Colonic mucosa (tissue), 4 donors: Measurements from ENCODE around the gene SSBP4. TPM values are rescaled to one million over a fixed set of nuclear protein-coding genes. Genes with fewer than 3 reads are reported as not detected.

Experiments used
- DNase-seq: peaks from one replicate; pipeline ENCODE4 v3.0.0-alpha.2; 2020
- H3K27ac ChIP-seq: fragments of 200-600 bp; one replicate; pipeline ENCODE4 v1.8.0; 2021
- H3K27me3 ChIP-seq: fragments of 200-600 bp; one replicate; pipeline ENCODE4 v1.8.0; 2021
- H3K36me3 ChIP-seq: fragments of 200-600 bp; one replicate; pipeline ENCODE4 v1.8.0; 2021
- H3K4me1 ChIP-seq: fragments of 200-600 bp; one replicate; pipeline ENCODE4 v1.8.0; 2021; ENCODE audit warnings: mild to moderate bottlenecking
- H3K4me3 ChIP-seq: fragments of 200-600 bp; one replicate; pipeline ENCODE4 v1.8.0; 2021
- H3K9ac ChIP-seq, 2 donors: one replicate each; pipeline ENCODE4 v1.7.0; 2013; ENCODE audit warnings: control low read depth in 2 of 2, low read depth in 2 of 2, low read length in 2 of 2
- H3K9me3 ChIP-seq: fragments of 200-600 bp; one replicate; pipeline ENCODE4 v1.8.0; 2021
- intact Hi-C: fragments of 100-400 bp; cut with DNase I; formaldehyde crosslinking; loops from one replicate; pipeline ENCODE4 v1.14.1; 2022
- total RNA-seq, 2 donors: library from RNA; stranded (reverse); fragmentation: NEBNext Ultra II Directional in 1 of 2; extraction: Animal tissue kit (Norgen Biotek cat#: 25700) in 1 of 2; gene quantifications; one replicate each; pipeline ENCODE4 v1.2.1, GENCODE V29; 2021
- TF ChIP-seq, protein P1 (sequence below): fragments of 200-600 bp; IDR thresholded peaks from one replicate; pipeline ENCODE4 v1.8.0; 2022; ENCODE audit warnings: antibody characterized with exemption, mild to moderate bottlenecking
- donor health status: healthy.
- donor health status: DM: no; HTN: no; CAD: no.
- donor health status: DM: no; HTN: no; CAD: no.

SSBP4 gene
- total RNA-seq, 2 donors from 2014 or later: 40.1 to 77.3 TPM

DNA sequence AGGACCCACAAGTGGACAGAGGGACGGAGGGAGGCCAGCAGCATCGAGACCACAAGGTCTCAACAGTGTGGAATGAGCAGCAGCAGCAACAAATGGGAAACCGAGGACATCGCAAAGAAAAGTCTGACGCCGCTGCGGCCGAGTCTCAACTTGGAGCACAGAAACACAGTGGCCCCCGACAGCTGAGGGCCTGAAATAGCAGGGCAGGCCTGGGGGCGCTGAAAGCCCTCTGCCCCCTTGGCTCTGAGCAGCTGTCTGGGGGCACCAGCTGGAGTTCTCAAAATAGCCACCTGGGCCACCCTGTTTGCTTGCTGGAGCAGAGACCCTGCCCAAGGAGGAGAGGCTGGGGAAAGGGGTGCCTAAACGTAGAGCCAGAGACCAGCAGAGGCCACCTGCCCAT lies 24.6 kb downstream of the SSBP4 start:
- Histone ChIP-seq H3K4me1 (peaks cover 6% of the 10 kb centered on the region), H3K36me3 (no peaks in the 10 kb centered on the region), H3K27ac (no peak overlapping the region), H3K9ac (no peak overlapping the region), H3K4me3 (no peak overlapping the region), H3K9me3 (no peaks in the 10 kb centered on the region), H3K27me3 (no peaks in the 10 kb centered on the region)
- TF ChIP-seq, protein P1, sequence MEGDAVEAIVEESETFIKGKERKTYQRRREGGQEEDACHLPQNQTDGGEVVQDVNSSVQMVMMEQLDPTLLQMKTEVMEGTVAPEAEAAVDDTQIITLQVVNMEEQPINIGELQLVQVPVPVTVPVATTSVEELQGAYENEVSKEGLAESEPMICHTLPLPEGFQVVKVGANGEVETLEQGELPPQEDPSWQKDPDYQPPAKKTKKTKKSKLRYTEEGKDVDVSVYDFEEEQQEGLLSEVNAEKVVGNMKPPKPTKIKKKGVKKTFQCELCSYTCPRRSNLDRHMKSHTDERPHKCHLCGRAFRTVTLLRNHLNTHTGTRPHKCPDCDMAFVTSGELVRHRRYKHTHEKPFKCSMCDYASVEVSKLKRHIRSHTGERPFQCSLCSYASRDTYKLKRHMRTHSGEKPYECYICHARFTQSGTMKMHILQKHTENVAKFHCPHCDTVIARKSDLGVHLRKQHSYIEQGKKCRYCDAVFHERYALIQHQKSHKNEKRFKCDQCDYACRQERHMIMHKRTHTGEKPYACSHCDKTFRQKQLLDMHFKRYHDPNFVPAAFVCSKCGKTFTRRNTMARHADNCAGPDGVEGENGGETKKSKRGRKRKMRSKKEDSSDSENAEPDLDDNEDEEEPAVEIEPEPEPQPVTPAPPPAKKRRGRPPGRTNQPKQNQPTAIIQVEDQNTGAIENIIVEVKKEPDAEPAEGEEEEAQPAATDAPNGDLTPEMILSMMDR: no peak
- intact Hi-C loops: no loop called here
- no peak for DNase-seq

DNA sequence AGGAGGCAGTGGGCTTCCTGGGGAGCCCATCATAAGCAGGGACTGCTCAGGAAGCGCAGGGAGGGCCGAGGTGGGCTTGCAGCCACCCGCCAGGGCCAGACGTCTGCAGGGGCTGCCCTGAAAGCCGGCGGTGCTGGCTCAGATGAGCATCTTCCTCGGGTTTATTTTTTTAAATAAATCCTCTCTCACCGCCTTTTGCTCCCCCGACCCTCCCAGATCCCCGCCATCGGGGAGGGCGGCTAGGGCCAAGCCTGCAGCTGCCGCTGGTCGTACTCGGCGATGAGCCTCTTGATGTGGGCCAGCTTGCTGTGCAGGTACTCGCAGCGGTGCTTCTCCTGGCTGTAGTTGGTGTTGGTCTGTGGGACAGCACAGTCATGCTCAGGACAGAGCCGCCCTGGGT lies 25.3 kb downstream of the SSBP4 start:
- no peaks in the 10 kb centered on the region for H3K9me3 ChIP-seq
- DNase-seq: no peak
- no peaks in the 10 kb centered on the region for H3K36me3 ChIP-seq
- H3K9ac ChIP-seq: no peak overlapping the region
- no peaks in the 10 kb centered on the region for H3K27me3 ChIP-seq
- peaks cover 6% of the 10 kb centered on the region for H3K4me1 ChIP-seq
- TF ChIP-seq, protein P1: no peak
- intact Hi-C loops: no loop called here
- H3K4me3 ChIP-seq: no peak overlapping the region
- no peak overlapping the region for H3K27ac ChIP-seq

DNA sequence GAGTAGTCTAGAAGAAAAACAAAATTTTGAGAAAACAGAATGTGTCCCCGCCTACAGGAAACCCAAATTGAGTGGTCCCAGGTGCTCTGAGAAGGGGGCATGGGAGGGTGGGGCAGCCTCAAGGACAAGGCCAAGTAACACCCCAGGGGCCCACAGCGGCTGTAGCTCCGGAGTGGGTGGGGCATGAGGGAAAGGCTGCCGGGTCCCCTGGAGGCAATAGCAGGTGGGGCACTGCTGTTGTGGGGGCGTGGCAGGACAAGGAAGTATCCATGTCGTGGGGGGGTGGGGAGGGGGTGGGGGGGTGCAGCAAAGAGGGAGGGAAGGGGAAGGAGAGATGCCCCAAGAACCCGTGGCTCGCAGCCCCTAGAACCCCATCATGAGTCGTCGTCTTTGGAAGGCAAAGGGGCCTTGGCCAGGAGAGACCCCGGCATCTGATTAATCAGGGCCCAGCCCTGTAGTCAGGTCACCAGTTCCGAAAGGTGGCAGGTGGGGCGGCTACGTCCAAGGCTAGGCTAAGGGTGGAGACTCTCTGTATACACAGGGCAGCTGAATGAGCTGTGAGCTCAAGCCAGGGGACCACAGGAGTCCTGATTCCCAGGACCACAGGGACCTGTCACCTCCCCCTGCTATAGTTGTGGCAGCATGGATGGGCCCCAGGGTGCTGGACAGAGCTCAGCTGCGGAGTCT lies 26.2 kb downstream of the SSBP4 start:
- intact Hi-C loops: no loop called here
- TF ChIP-seq, protein P1: no peak
- no peaks in the 10 kb centered on the region for H3K9me3 ChIP-seq
- DNase-seq: peak; percentile 64
- no peak overlapping the region for H3K27ac ChIP-seq
- H3K27me3 ChIP-seq: no peaks in the 10 kb centered on the region
- H3K36me3 ChIP-seq: peaks cover 6% of the 10 kb centered on the region
- H3K9ac ChIP-seq: no peak overlapping the region
- H3K4me3 ChIP-seq: no peak overlapping the region
- H3K4me1 ChIP-seq: peaks cover 6% of the 10 kb centered on the region

DNA sequence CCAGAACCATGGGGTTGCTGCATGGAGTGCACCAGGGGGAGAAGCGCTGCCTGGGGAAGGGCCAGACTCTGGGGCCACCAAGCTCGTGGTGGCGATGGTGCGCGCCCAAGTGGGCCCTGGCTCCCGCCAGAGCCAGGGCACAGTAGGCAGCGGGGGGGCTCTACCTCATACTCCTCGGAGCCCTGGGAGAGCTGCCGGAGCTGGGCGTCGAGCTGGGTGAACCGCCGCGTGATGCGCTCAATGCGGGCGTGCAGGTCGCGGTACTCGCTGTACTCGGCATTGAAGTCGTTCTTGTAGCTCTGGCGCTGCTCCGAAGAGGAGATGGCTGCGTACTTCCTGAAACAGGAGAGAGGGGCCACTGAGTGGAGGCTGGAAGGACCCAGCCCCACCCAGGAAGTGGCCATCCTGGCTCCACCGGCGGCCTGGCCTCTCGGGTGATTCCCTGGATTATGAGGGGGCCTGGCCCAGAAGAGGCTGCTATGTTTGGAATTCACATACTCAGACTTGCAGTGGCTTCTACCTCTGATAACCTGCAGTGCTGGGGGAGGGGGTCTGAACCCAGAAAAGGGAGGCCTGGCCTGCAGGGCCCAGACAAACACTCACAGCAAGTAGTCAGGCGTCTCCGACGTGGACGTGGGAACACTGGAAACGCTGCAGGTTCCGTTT lies 27.1 kb downstream of the SSBP4 start:
- intact Hi-C loops: no loop called here

DNA sequence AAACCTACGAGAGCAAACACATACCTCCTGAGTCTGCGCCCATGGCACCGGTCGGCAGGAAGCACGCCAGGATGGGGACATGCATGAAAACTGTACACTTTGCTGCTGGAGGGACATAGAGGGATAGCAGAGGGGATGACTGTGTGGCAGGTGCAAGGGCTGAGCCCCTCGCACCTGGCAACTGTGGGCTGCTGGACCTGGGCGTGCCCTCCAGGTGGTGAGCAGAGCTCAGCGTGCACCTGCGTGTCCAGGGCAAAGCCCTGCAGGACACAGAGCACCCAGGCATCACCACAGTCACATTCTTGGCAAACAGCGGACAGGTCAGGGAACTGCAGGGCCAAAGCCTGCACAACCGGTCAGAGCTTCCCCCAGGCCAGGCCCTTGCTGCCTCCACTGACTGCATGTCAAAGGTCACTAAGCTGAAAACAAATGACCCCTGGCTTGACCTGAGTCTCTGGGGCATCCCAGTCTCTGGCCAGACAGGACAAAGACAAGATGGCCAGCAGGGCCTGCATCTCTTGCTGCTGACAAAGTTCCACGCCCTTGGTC lies 27.7 kb downstream of the SSBP4 start:
- Histone ChIP-seq H3K9ac (no peak overlapping the region), H3K36me3 (peaks cover 9% of the 10 kb centered on the region), H3K9me3 (no peaks in the 10 kb centered on the region), H3K4me3 (no peak overlapping the region), H3K27me3 (no peaks in the 10 kb centered on the region), H3K4me1 (peaks cover 6% of the 10 kb centered on the region), H3K27ac (no peak overlapping the region)
- DNase-seq: no peak
- TF ChIP-seq, protein P1: no peak
- intact Hi-C loops: no loop called here

More for the DNA sequence above, 27.1 kb downstream of the SSBP4 start:
- Histone ChIP-seq H3K4me3 (no peak overlapping the region), H3K36me3 (peaks cover 9% of the 10 kb centered on the region), H3K9me3 (no peaks in the 10 kb centered on the region), H3K27ac (no peak overlapping the region), H3K9ac (peak overlapping the region in 1 of 2 donors; percentile 1), H3K4me1 (peaks cover 6% of the 10 kb centered on the region), H3K27me3 (no peaks in the 10 kb centered on the region)
- TF ChIP-seq, protein P1: no peak
- no peak for DNase-seq
